GM10847 (cell line): ENCODE measurements around the gene UTP14A.
A peak's percentile ranks its signal among the peaks of the same experiment; 100 is the strongest.

Experiments
- POLR2A ChIP-seq: IDR thresholded peaks from 2 replicates; pipeline ENCODE4 v1.6.1; 2011; ENCODE audit not compliant: insufficient read length; ENCODE audit errors: extremely low read depth

UTP14A gene

GRCh38 chrX:129905787-129906580 lies at the start of gene UTP14A:
TSS of gene UTP14A (plus strand) at chrX:129906164. CDS start at chrX:129906211, 47 bp downstream.
- TF ChIP-seq POLR2A: peak; percentile 50

DNA sequence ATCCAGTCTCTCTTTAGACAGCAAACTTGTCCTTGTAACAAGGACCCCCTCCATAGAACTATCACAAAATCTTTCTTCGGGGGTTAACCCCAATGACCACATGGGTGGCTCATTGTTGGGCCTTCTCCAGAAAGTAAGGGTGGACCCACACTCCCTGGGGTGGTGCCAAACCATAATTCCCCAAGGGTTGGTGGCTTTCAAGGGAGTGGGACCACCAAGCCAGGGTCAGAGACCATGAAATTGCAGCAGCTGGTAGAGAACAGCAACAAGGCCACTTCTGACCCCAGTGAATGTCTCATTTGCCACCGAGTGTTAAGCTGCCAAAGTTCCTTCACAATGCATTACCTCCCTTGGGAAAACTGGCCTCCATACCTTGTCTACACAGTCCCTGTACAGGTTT lies 33.4 kb upstream of the UTP14A start:
- no peak for TF ChIP-seq POLR2A

DNA sequence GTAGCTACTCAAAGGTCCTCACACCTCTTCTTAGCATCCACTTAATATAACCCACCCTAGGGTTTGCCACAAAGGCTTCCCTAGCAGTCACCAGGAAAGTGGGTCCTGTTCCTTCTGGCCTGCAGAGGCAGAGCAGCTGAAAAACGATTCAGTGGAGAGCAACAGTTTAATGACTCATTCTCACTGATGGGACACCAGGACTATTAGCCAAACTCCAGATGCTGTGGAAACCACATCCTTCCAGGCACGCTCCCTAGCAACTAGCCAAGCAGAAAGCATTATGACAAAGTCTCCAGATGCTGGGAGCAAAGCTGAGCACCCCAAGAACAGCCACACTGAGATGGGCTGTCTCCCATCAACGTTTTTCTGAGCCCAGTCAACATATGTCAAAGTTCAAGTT lies 30.3 kb upstream of the UTP14A start:
- no peak for TF ChIP-seq POLR2A

- TF ChIP-seq POLR2A: no peak
Measured at GRCh38 chrX:129876771-129877305, 29.1 kb upstream of the UTP14A start.

DNA sequence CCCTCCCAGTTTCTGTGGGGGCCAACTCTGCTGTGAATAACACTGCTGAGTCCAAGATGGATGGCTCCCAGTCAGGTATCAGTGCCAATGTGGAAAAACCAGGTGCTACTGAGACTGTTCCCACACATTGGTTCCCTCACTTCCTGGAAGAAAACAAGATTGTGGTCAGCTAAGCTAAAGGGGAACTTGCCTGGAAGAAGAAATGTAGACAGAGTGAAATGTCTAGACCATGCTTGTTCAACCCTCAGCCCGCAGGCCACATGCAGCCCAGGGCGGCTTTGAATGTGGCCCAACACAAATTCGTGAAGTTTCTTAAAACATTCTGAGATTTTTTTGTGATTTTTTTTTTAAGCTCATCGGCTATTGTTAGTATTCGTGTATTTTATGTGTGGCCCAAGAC lies 28.6 kb upstream of the UTP14A start:
- no peak for TF ChIP-seq POLR2A

DNA sequence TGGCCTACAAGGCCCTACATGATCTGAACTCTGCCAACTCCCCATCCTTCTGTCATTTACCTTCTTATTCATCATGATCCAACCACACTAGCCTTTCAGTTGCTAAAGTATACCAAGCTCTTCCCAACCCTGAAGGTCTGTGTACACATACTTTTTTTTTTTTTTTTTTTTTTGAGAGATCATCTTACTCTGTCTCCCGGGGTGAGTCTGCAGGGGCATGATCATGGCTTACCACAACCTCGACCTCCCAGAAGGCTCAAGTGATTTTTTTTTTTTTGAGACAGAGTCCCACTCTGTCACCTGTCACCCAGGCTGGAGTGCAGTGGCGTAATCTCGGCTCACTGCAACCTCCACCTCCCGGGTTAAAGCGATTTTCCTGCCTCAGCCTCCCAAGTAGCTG lies 5.9 kb upstream of the UTP14A start:
- TF ChIP-seq POLR2A: no peak

DNA sequence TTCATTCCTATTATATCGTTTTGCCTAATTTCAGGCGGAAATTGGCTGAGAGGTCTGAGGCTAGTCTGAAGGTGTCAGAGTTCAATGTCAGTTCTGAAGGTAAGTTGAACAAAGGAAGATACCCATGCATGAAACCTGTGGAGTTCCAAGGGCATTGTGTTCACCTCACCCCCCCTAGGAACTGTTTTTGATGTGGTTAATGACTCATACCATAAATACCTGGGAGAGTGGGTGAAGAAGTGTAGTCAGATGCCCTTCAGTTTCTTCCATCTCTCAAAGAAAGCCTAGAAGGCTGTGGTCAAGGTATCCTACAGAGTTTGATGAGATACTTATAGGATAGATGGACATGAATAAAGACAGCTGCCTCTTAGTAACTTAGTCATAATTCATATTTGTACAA lies 2.7 kb downstream of the UTP14A start:
- TF ChIP-seq POLR2A: no peak

- TF ChIP-seq POLR2A: no peak
Measured at GRCh38 chrX:129925305-129926092, 19.5 kb downstream of the UTP14A start.

GRCh38 chrX:129930941-129931410 lies 25.0 kb downstream of the UTP14A start:
- no peak for TF ChIP-seq POLR2A

DNA sequence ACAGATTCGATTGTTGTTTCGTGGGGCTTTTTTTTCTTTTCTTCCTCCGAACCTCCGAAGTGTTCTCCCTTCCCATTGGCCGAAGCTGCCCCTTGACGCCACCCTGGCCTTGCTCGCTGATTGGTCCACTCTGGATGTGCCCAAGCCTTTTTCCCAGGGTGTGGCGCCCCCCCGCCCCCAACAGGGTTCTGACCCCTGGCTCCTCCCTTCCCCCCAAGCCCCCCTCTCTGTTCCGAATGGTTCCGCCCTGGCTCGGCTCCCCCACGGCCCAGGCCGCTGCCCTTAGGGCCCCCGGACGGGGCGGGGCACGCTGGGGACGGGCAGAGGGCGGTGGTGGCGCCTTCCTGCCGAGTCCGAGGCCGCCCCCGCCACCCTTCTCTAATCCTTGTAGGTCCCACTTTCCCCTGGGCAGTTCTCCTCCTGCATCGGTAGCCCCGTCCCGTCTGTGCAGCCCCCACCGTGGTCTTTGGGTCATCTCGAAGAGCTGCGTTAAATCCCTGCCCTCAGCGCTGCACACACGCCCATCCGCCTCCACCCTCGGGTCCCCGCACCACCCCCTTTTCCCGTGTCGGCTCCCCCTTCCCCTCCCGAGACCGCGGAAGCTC lies 25.5 kb downstream of the UTP14A start:
- TF ChIP-seq POLR2A: no peak

GRCh38 chrX:129932016-129932820 lies 26.3 kb downstream of the UTP14A start:
- TF ChIP-seq POLR2A: no peak

- no peak for TF ChIP-seq POLR2A
Measured at GRCh38 chrX:129932821-129933321, 26.9 kb downstream of the UTP14A start.

DNA sequence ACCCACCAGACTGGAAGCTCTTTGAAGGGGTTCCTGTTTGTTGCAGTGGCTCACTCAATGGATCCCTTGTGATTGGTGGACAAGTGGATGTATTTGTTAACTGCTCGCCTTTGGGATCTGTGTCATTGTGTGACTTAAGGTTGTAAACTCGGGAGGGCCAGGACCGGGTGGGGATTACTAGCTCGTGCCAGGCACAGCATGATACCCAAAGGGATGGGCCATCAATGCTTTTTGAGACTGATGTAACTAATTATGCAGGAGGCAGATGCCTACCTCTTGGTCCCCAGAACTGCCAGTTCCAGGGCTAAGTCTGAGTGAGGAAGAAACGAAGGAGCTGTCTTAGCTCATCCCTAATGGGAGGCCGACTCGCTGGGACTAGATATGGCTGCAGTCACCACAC lies 27.7 kb downstream of the UTP14A start:
- no peak for TF ChIP-seq POLR2A

GRCh38 chrX:129934461-129934860 lies 28.5 kb downstream of the UTP14A start:
- TF ChIP-seq POLR2A: no peak
